Brain pericyte (primary cell): Measurements from ENCODE around the gene UTF1.
"Not testable (repeated sequence)": the region's sequence is repeated elsewhere in the genome, so short reads cannot be mapped to it uniquely, and the experiment has no call there.

Experiments used
- DNase-seq: peaks from one replicate; pipeline ENCODE4 v3.0.0-alpha.2; 2012; ENCODE audit warnings: low read depth, low spot score

The UTF1 gene

GRCh38 chr10:133264461-133264860 is 34.4 kb downstream of the UTF1 start:
- no peak for DNase-seq

DNA sequence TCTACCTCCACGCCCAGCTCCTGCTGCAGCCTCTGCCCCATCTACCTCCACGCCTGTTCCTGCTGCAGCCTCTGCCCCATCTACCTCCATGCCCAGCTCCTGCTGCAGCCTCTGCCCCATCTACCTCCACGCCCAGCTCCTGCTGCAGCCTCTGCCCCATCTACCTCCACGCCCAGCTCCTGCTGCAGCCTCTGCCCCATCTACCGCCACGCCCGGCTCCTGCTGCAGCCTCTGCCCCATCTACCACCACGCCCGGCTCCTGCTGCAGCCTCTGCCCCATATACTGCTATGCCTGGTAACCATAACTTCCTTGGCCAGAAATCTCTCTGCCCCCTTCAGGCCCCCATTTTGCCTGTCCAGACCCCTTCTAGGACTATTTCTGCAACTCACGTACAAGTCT is 35.0 kb downstream of the UTF1 start:
- DNase-seq: not testable (repeated sequence)

GRCh38 chr10:133266056-133266795 is 36.2 kb downstream of the UTF1 start:
- no peak for DNase-seq

GRCh38 chr10:133267293-133267692 is 37.3 kb downstream of the UTF1 start:
- DNase-seq: no peak

- DNase-seq: no peak
Measured at GRCh38 chr10:133267829-133268228, 37.8 kb downstream of the UTF1 start.

GRCh38 chr10:133268532-133268931 is 38.5 kb downstream of the UTF1 start:
- no peak for DNase-seq

DNA sequence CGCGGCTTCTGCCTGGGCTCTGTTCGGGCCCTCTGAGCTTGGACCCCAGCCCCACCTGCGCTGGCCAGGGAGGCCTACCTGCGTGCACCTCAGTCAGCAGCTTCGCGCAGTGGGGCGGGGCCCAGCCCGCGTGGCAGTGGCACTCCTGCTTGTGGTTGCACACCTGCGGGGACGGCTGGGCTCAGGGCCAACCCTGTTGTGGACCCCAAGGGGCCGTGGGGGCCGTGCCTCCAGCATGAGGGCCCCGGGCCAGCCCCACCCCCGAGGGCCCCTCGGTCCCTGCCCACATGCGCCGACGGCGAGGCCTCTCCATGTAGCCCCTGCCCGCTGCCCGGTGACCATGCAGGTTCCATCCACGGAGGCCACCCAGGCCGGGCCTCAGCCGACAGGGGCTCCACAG is 39.4 kb downstream of the UTF1 start:
- DNase-seq: no peak

GRCh38 chr10:133270204-133270603 is 40.2 kb downstream of the UTF1 start:
- no peak for DNase-seq

- DNase-seq: no peak
Measured at GRCh38 chr10:133270773-133271297, 40.8 kb downstream of the UTF1 start.

DNA sequence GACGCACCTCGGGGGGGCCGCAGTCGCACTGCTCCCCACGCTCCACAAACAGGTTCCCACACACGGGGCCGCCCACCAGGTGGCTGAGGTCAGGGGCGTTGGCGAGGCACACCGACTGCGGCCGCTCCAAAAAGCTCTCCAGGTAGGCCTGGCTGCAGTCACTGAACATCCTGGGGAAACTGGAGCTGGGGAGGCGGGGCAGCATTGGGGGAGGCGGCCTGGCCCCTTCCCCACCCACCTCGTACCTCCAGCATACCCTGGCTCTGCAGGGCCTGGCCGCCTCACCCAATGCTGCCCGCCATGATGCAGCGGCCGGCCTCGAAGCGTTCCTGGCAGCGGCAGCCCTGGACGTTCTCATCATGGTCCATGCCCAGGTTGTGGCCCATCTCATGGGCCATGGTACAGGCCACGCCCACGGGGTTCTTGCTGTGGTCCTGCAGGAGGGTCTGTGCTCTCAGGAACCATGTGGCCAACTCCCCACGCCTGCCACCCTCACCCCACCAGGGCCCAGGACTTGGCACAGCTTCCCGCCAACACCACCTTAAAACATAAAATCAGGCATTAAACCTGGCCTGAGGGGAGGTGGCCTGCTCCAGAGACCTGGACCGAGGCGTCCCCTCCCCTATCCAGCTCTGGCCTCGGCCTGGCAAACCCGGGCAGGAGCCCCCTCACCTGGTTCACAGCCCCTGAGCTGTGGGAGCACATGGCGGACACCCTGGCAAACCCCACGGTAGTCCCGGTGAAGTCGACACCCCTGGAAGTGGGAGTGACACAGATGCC is 41.7 kb downstream of the UTF1 start:
- no peak for DNase-seq

GRCh38 chr10:133272301-133272963 is 42.4 kb downstream of the UTF1 start:
- DNase-seq: no peak

- DNase-seq: no peak
Measured at GRCh38 chr10:133272964-133273420, 43.0 kb downstream of the UTF1 start.

DNA sequence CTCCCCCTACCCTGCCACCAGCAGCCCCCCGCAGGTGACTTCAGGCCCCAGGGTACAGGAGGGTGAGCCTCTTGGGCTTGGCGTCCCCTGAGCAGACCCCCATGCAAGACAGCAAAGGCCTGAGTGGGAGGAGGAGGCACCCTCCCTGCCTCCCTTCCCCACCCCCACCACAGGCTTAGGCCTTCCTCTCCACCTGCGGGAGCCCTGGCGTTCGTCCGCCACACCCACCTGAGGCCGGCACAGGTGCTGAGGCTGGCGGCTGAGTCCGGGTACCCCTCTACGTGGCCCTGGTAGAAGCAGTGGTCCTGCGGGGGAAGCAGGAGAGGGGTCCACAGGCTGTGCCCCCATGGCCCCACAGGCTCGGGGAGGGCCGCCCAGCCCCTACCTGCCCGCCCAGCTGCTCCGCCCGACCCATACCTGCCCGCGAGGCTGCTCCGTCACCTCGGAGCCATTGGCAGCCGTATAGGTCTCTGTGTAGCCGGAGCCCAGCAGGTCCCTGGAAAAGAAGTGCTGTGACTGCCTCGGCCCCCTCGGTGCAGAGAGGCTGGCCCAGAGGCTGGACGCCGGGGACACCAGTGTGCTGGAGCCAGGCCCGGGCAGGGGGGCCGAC is 43.6 kb downstream of the UTF1 start:
- DNase-seq: no peak

GRCh38 chr10:133274751-133275683 is 45.0 kb downstream of the UTF1 start:
- DNase-seq: no peak

DNA sequence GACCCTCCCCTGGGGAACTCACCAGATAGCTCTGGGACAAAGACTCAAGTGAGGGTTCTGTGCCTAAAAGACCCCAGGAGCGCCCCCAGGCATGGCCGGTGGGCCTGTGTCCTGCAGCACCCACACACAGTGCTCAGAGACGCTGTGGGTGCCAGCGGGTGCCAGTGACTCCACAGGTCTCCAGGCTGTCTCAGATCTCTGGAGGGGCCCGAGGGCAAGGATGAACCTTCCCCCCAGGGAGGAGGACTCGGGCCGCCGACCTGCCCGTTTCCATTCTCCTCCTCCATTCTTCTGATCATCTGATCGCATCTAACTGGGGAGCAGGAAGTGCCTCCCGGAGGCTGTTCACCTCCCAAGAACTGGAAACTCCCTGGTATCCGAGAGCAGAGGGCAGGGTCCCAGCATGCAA is 45.7 kb downstream of the UTF1 start:
- no peak for DNase-seq

- no peak for DNase-seq
Measured at GRCh38 chr10:133276100-133276434, 46.0 kb downstream of the UTF1 start.

DNA sequence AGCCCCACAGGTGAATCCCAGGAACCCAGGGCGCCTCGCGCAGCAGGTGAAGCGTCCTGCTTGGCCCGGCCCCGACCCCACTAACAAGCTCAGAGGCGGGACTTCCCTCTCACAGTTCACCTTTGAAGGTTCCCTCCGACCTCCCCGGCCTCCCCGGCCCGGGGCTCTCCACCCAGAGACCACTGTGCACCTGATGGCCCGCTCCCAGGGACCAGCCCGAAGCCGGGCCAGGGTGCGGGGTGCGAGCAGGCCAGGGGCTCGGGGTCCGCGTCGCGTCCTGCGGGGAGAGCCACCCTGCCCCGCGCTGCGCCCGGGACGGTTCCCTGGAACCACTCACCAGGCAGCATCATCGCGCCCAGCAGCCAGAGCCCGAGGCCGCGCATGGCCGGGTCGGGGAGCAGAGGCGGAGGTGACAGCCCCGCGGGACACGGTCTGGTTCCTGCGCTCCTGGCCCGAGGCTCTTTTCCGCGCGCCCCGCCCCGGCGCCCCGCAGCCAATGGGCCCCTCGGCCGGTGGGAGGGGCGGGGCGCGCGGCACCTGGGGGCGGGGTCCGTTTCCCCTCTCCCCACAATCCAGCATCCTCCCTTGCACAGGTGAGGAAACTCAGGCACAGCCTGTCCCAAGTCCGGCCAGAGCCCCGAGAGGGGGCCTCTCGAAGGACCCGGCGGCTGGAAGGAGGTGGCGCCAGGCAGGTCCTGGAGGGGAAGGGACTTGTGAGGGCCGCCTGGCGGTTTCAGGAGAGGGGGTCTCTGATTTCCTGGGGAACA is 46.6 kb downstream of the UTF1 start, which contains the start of gene ADAM8:
Gene ADAM8, minus strand, starts transcription at position 434 of the 767 bp plus-strand sequence. Its CDS starts 51 bp downstream, at position 383.
- DNase-seq: no peak

DNA sequence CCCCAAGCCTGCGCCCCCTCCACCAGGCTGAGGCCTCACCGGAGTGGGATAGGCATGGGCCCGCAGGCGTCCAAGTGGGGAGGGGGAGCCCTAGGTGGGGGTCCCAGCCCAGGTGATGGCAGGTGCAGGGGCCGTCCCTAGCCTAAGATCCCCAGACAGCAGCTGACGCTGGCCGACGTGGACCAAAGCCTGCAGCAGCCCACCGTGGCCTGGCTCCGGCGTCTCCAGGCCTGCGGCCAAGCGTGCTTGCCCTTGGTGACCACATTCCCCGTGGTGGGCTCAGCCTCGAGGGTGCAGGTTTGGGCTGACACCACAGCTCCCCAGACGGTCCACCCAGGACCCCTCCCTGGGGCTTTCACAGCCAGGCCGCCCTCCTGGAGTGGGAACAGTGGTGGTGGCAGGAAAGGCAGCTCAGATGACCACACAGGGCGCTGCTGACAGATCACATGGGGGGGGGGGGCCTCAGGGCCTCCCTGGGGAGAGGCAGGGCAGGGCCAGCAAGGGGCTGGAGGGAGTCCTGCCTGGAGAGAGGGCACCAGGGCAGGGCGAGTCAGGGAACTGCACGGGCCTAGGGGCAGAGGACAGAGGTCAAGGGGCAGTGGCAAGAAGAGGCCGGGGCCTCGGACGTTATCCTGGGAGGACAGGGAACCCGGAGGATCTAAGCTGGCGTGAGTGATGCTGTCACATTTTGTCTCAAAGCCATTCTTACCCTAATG is 47.4 kb downstream of the UTF1 start:
- DNase-seq: no peak

DNA sequence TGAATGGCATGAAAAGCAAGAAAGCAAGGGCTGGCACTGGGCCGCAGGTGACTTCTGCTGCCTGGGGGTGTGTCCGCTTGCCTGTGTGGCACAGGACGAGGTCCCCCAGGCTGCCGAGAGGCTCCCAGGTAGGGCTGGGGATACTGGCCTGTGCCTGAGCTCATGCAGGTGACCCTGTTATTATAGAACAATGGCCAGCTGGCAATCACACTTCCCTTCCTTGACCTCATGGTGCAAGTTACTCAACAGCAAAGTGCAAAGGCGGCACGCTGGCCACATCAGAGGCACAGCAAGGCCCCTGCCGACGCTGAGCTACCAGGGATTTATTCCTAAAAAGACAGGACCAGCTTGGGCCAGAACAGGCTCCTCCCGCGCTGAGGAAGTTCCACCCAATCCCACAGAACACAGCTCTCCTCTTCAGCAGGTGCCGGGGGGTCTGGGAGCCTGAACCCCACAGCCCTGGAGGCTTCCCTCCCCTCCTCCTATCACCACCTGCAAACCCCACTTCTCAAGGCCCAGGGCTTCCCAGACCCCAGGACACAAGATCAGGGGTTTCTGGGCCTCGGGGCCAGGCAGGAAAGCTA is 48.1 kb downstream of the UTF1 start:
- DNase-seq: no peak
